ENCODE data around the gene RPL37.
A peak's percentile ranks its signal among the peaks of the same experiment; 100 is the strongest.

RPL37 gene

GRCh38 chr5:40860711-40861110 is 25.7 kb upstream of the RPL37 start:
- H3K9me3 ChIP-seq (ENCODE audit: control insufficient read depth, insufficient read depth, low read depth, low read length) = no peaks in the 10 kb centered on the region
- no peaks in the 10 kb centered on the region for H3K4me1 ChIP-seq (ENCODE audit: control insufficient read depth, insufficient read depth, low read length)
- no peak overlapping the region for H3K27ac ChIP-seq (ENCODE audit: extremely low read depth, low read depth, low read length)
- no peaks in the 10 kb centered on the region for H3K36me3 ChIP-seq (ENCODE audit: control insufficient read depth in 2 of 2, insufficient read depth in 1 of 2, low read length in 2 of 2)
- ChIA-PET POLR2A (no interaction called here), CTCF (interaction anchor here (1.0 to 1.1 kb wide), 2 partner anchors 18 to 44 kb away, joined by 4 read pairs; no protein-coding TSS in a partner anchor)
- TF ChIP-seq ZNF155 (tag by site-specific recombination; IDR thresholded peaks at IDR 0.05) (no peak), ZNF121 (tag by site-specific recombination; IDR thresholded peaks at IDR 0.05) (no peak), ZNF366 (tag by site-specific recombination; conservative IDR thresholded peaks at IDR 0.05) (no peak), TRIM28 (IDR thresholded peaks at IDR 0.05; ENCODE audit: borderline replicate concordance, low read length) (no peak), ZNF19 (tag by site-specific recombination; IDR thresholded peaks at IDR 0.05; ENCODE audit: low read depth) (no peak), ZFP69B (tag by site-specific recombination; IDR thresholded peaks at IDR 0.05) (no peak), ZNF830 (tag by site-specific recombination; IDR thresholded peaks at IDR 0.05; ENCODE audit: low read depth) (no peak), AEBP2 (tag by site-specific recombination; IDR thresholded peaks at IDR 0.05; ENCODE audit: borderline replicate concordance) (no peak), KLF16 (tag by site-specific recombination; IDR thresholded peaks at IDR 0.05) (no peak), REPIN1 (tag by site-specific recombination; IDR thresholded peaks at IDR 0.05; ENCODE audit: low read depth) (no peak)
- H3K4me3 ChIP-seq (ENCODE audit: low read depth, low read length) = no peak overlapping the region

DNA sequence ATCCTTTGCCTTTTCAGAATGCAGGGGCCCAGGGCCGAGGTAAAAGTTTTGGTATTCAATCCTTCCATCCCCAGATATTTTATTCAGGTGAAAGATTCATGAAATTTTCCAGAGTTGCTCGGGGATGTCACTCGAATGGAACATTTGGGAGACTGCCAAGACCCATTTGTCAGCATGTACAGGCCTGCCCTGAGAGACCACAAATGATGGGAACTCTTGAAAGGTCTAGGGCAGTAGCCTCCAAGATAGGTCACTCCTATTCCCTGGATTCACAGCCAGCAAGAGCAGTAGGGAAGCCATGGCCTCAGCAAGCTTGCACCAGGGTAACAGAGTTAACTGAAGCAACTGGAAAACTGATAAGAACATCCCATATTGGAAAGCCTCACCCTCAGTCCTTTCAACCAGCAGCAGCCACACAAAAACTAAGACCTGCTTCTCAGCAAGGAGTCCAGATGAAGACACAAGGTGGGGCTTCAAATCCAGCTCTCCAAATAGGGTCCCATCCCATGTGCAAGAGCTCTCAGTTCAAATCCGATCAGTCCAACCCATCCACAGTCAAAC is 18.7 kb upstream of the RPL37 start:
- Histone ChIP-seq H3K4me1 (ENCODE audit: control insufficient read depth, insufficient read depth, low read length) (0 out of 2 replicates have a peak, but pooled peaks cover 3% of the 10 kb centered on the region), H3K27ac (ENCODE audit: extremely low read depth, low read depth, low read length) (no peak overlapping the region; the same call in 1 of the 2 replicates), H3K9me3 (ENCODE audit: control insufficient read depth, insufficient read depth, low read depth, low read length) (no peaks in the 10 kb centered on the region), H3K4me3 (ENCODE audit: low read depth, low read length) (no peak overlapping the region), H3K36me3 (ENCODE audit: control insufficient read depth in 2 of 2, insufficient read depth in 1 of 2, low read length in 2 of 2) (no peaks in the 10 kb centered on the region)
- ChIA-PET CTCF (interaction anchor here (0.8 to 1.1 kb wide), 2 partner anchors 109 to 165 kb away, joined by 3 read pairs; no protein-coding TSS in a partner anchor), POLR2A (interaction anchor here (0.8 to 1.2 kb wide), 2 partner anchors 18 to 25 kb away, joined by 3 read pairs; no protein-coding TSS in a partner anchor)
- TF ChIP-seq BCL11A (tag by site-specific recombination; IDR thresholded peaks at IDR 0.05; ENCODE audit: low read depth) (0 out of 2 replicates have a peak, but pooled peaks have one; percentile 17), ZNF677 (tag by site-specific recombination; IDR thresholded peaks at IDR 0.05) (peak; percentile 96), BCL6B (tag by site-specific recombination; IDR thresholded peaks at IDR 0.05) (0 out of 2 replicates have a peak, but pooled peaks have one; percentile 5), SP2 (tag by site-specific recombination; IDR thresholded peaks at IDR 0.05) (no peak)
- TF ChIP-seq, protein P1, sequence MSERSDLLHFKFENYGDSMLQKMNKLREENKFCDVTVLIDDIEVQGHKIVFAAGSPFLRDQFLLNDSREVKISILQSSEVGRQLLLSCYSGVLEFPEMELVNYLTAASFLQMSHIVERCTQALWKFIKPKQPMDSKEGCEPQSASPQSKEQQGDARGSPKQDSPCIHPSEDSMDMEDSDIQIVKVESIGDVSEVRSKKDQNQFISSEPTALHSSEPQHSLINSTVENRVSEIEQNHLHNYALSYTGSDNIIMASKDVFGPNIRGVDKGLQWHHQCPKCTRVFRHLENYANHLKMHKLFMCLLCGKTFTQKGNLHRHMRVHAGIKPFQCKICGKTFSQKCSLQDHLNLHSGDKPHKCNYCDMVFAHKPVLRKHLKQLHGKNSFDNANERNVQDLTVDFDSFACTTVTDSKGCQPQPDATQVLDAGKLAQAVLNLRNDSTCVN (tag by site-specific recombination; optimal IDR thresholded peaks at IDR 0.05) = no peak

DNA sequence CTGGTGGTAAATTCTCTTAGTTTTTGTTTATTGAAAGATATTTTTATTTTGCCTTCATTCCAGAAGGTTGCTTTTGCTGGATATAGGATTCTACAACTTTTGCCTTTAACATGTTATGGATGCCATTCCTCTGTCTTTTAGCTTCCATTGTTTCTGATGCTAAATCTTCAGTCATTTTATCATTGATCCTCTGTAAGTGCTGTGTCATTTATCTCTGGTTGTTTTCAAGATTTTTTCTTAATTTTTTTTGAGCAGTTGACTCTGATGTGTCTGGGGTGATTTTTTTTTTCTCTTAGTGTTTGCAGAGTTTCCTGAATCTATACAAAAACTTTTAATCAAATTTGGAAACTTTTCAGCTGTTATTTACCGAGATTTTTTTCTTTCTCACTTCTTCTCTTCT is 12.5 kb upstream of the RPL37 start:
- ChIA-PET POLR2A (no interaction called here), CTCF (interaction anchor here (1.5 kb wide), 1 partner anchor 31 kb away, joined by 4 read pairs; no protein-coding TSS in a partner anchor)
- H3K9me3 ChIP-seq (ENCODE audit: control insufficient read depth, insufficient read depth, low read depth, low read length) = no peaks in the 10 kb centered on the region
- no peaks in the 10 kb centered on the region for H3K36me3 ChIP-seq (ENCODE audit: control insufficient read depth in 2 of 2, insufficient read depth in 1 of 2, low read length in 2 of 2)
- no peak overlapping the region for H3K4me3 ChIP-seq (ENCODE audit: low read depth, low read length)
- no peak overlapping the region for H3K27ac ChIP-seq (ENCODE audit: extremely low read depth, low read depth, low read length)
- H3K4me1 ChIP-seq (ENCODE audit: control insufficient read depth, insufficient read depth, low read length) = no peaks in the 10 kb centered on the region
- TF ChIP-seq ZNF280D (tag by site-specific recombination; IDR thresholded peaks at IDR 0.05) = no peak
- no peak for TF ChIP-seq ZNF157 (tag by site-specific recombination; IDR thresholded peaks at IDR 0.05)
- no peak for TF ChIP-seq MZF1 (tag by site-specific recombination; IDR thresholded peaks at IDR 0.05; ENCODE audit: borderline replicate concordance)
- TF ChIP-seq ZXDB (tag by site-specific recombination; IDR thresholded peaks at IDR 0.05) = no peak
- TF ChIP-seq, protein P2, sequence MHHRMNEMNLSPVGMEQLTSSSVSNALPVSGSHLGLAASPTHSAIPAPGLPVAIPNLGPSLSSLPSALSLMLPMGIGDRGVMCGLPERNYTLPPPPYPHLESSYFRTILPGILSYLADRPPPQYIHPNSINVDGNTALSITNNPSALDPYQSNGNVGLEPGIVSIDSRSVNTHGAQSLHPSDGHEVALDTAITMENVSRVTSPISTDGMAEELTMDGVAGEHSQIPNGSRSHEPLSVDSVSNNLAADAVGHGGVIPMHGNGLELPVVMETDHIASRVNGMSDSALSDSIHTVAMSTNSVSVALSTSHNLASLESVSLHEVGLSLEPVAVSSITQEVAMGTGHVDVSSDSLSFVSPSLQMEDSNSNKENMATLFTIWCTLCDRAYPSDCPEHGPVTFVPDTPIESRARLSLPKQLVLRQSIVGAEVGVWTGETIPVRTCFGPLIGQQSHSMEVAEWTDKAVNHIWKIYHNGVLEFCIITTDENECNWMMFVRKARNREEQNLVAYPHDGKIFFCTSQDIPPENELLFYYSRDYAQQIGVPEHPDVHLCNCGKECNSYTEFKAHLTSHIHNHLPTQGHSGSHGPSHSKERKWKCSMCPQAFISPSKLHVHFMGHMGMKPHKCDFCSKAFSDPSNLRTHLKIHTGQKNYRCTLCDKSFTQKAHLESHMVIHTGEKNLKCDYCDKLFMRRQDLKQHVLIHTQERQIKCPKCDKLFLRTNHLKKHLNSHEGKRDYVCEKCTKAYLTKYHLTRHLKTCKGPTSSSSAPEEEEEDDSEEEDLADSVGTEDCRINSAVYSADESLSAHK (tag by site-specific recombination; IDR thresholded peaks at IDR 0.05) = no peak

Measured in HEK293 (cell line).